Chondrocyte (in vitro differentiated cells): ENCODE results near the gene RNF166. TPM values are rescaled to one million over a fixed set of nuclear protein-coding genes. Genes with fewer than 3 reads are reported as not detected.

Experiments used
- DNase-seq: peaks from one replicate; pipeline ENCODE4 v3.0.0; 2021; ENCODE audit warnings: mixed read lengths, low spot score
- H3K27ac Mint-ChIP-seq: one replicate; pipeline ENCODE4 v1.8.0; 2021; ENCODE audit warnings: mild to moderate bottlenecking, moderate library complexity, mixed read lengths; ENCODE audit not compliant: unreplicated experiment
- H3K27me3 Mint-ChIP-seq: 2 replicates; pipeline ENCODE4 v1.8.0; 2021; ENCODE audit warnings: low read depth, mixed read lengths
- H3K36me3 Mint-ChIP-seq: 2 replicates; pipeline ENCODE4 v1.8.0; 2021; ENCODE audit warnings: low read depth, mixed read lengths
- H3K4me1 Mint-ChIP-seq: 2 replicates; pipeline ENCODE4 v1.8.0; 2021; ENCODE audit warnings: low read depth, mild to moderate bottlenecking, mixed read lengths
- H3K4me3 Mint-ChIP-seq: one replicate; pipeline ENCODE4 v1.8.0; 2021; ENCODE audit warnings: mild to moderate bottlenecking, moderate library complexity, mixed read lengths; ENCODE audit not compliant: unreplicated experiment
- H3K9me3 Mint-ChIP-seq: 2 replicates; pipeline ENCODE4 v1.8.0; 2021; ENCODE audit warnings: low read depth, mixed read lengths
- CTCF ChIP-seq: fragments of 200-600 bp; sonication (generic); IDR thresholded peaks from 2 replicates; pipeline ENCODE4 v1.5.0; 2021; ENCODE audit warnings: antibody characterized with exemption, mild to moderate bottlenecking, moderate library complexity
- total RNA-seq: library from RNA; stranded (reverse); gene quantifications from 3 replicates; pipeline ENCODE4 v1.2.1, GENCODE V29; 2021

RNF166 gene
- total RNA-seq, 1 donor from 2014 or later = 12.8 TPM

- TF ChIP-seq CTCF = peak; percentile 14
- Mint-ChIP-seq H3K9me3 (no peaks in the 10 kb centered on the region), H3K36me3 (peaks cover 4% of the 10 kb centered on the region), H3K27ac (no peak overlapping the region), H3K4me1 (peaks cover 17% of the 10 kb centered on the region), H3K27me3 (no peaks in the 10 kb centered on the region), H3K4me3 (no peak overlapping the region)
- no peak for DNase-seq
Measured at GRCh38 chr16:88753191-88753590, 47.0 kb upstream of the RNF166 start.

GRCh38 chr16:88752386-88753002 lies 46.3 kb upstream of the RNF166 start:
- Mint-ChIP-seq H3K27me3 (no peaks in the 10 kb centered on the region), H3K27ac (no peak overlapping the region), H3K4me3 (no peak overlapping the region), H3K4me1 (peaks cover 15% of the 10 kb centered on the region), H3K36me3 (peaks cover 6% of the 10 kb centered on the region), H3K9me3 (no peaks in the 10 kb centered on the region)
- DNase-seq = no peak
- TF ChIP-seq CTCF = no peak

GRCh38 chr16:88750854-88751253 lies 44.6 kb upstream of the RNF166 start:
- H3K27me3 Mint-ChIP-seq = no peaks in the 10 kb centered on the region

GRCh38 chr16:88749358-88749757 lies 43.1 kb upstream of the RNF166 start:
- no peaks in the 10 kb centered on the region for H3K27me3 Mint-ChIP-seq
- DNase-seq = no peak
- H3K9me3 Mint-ChIP-seq = no peaks in the 10 kb centered on the region
- H3K4me1 Mint-ChIP-seq = peaks cover 6% of the 10 kb centered on the region
- peaks cover 6% of the 10 kb centered on the region for H3K36me3 Mint-ChIP-seq
- H3K4me3 Mint-ChIP-seq = no peak overlapping the region
- no peak for TF ChIP-seq CTCF
- no peak overlapping the region for H3K27ac Mint-ChIP-seq

More at GRCh38 chr16:88750854-88751253, 44.6 kb upstream of the RNF166 start:
- Mint-ChIP-seq H3K36me3 (peaks cover 6% of the 10 kb centered on the region), H3K4me3 (no peak overlapping the region), H3K4me1 (peaks cover 15% of the 10 kb centered on the region), H3K9me3 (no peaks in the 10 kb centered on the region), H3K27ac (no peak overlapping the region)
- TF ChIP-seq CTCF = no peak
- no peak for DNase-seq

- Mint-ChIP-seq H3K4me3 (no peak overlapping the region), H3K4me1 (no peaks in the 10 kb centered on the region), H3K27me3 (no peaks in the 10 kb centered on the region), H3K9me3 (no peaks in the 10 kb centered on the region), H3K27ac (no peak overlapping the region), H3K36me3 (peaks cover 6% of the 10 kb centered on the region)
- no peak for DNase-seq
- TF ChIP-seq CTCF = no peak
Measured at GRCh38 chr16:88748364-88748763, 42.2 kb upstream of the RNF166 start.
